Large intestine (tissue), 3 donors: ENCODE measurements around the gene OVCH1. TPM values are rescaled to one million over a fixed set of nuclear protein-coding genes. Genes with fewer than 3 reads are reported as not detected.
"Not testable (repeated sequence)": the region's sequence is repeated elsewhere in the genome, so short reads cannot be mapped to it uniquely, and the experiment has no call there.

Source experiments
- DNase-seq, 2 donors: peaks; one replicate each; pipeline versions ENCODE4 v3.0.0 to v3.0.0-alpha.2; 2013
- H3K27ac ChIP-seq: one replicate; pipeline ENCODE4 v1.5.1; 2013; ENCODE audit warnings: low read length
- H3K27me3 ChIP-seq: 2 replicates; pipeline ENCODE4 v1.6.1; 2013; ENCODE audit warnings: low read length; ENCODE audit not compliant: control insufficient read depth, insufficient read depth
- H3K36me3 ChIP-seq: 2 replicates; pipeline ENCODE4 v1.6.1; 2013; ENCODE audit warnings: low read length; ENCODE audit not compliant: control insufficient read depth, insufficient read depth
- H3K4me1 ChIP-seq: one replicate; pipeline ENCODE4 v1.6.1; 2013; ENCODE audit warnings: low read length; ENCODE audit not compliant: control insufficient read depth, insufficient read depth
- H3K4me3 ChIP-seq: one replicate; pipeline ENCODE4 v1.5.1; 2013; ENCODE audit warnings: low read length
- H3K9me3 ChIP-seq: one replicate; pipeline ENCODE4 v1.6.1; 2013; ENCODE audit warnings: mild to moderate bottlenecking, low read depth, low read length, moderate library complexity; ENCODE audit not compliant: control insufficient read depth
- WGBS: methylation state at CpG from one replicate; pipeline ENCODE4 v1.1.5; 2013; ENCODE audit warnings: low lambda C conversion rate; ENCODE audit not compliant: insufficient coverage; 5-methylcytosine and 5-hydroxymethylcytosine counted together
- polyA plus RNA-seq: library from polyadenylated mRNA; unstranded; fragments of 120-200 nt; gene quantifications from one replicate; pipeline ENCODE4 v1.2.1, GENCODE V29; 2013

Gene OVCH1
- polyA plus RNA-seq, 1 donor, result 0.28 TPM

- Histone ChIP-seq H3K4me1 (no peaks in the 10 kb centered on the region), H3K36me3 (no peaks in the 10 kb centered on the region), H3K27me3 (no peaks in the 10 kb centered on the region), H3K9me3 (no peaks in the 10 kb centered on the region), H3K27ac (no peak overlapping the region), H3K4me3 (no peak overlapping the region)
- DNase-seq, result no peak
- WGBS, result 67% methylated on average over 2 of the region's 4 CpGs
Observed at GRCh38 chr12:29415111-29415510, 82.4 kb downstream of the OVCH1 start.

- H3K9me3 ChIP-seq, result no peaks in the 10 kb centered on the region
Observed at GRCh38 chr12:29414368-29414767, 83.1 kb downstream of the OVCH1 start.

GRCh38 chr12:29405561-29405960, 91.9 kb downstream of the OVCH1 start:
- no peak for DNase-seq
- no peaks in the 10 kb centered on the region for H3K9me3 ChIP-seq
- H3K4me3 ChIP-seq, result no peak overlapping the region
- H3K27me3 ChIP-seq, result no peaks in the 10 kb centered on the region
- no peaks in the 10 kb centered on the region for H3K36me3 ChIP-seq
- no peaks in the 10 kb centered on the region for H3K4me1 ChIP-seq
- H3K27ac ChIP-seq, result no peak overlapping the region
- WGBS, result 50% methylated on average over 3 of the region's 4 CpGs

More at GRCh38 chr12:29414368-29414767, 83.1 kb downstream of the OVCH1 start:
- Histone ChIP-seq H3K27ac (no peak overlapping the region), H3K27me3 (no peaks in the 10 kb centered on the region), H3K36me3 (no peaks in the 10 kb centered on the region), H3K4me3 (no peak overlapping the region), H3K4me1 (no peaks in the 10 kb centered on the region)
- DNase-seq, result no peak

- no peak for DNase-seq
- Histone ChIP-seq H3K4me3 (no peak overlapping the region), H3K4me1 (no peaks in the 10 kb centered on the region), H3K36me3 (no peaks in the 10 kb centered on the region), H3K27ac (no peak overlapping the region), H3K9me3 (no peaks in the 10 kb centered on the region), H3K27me3 (no peaks in the 10 kb centered on the region)
- no CpG with 5 or more reads among the region's 4 CpGs for WGBS
Observed at GRCh38 chr12:29403991-29404390, 93.5 kb downstream of the OVCH1 start.

- H3K4me3 ChIP-seq, result no peak overlapping the region
- H3K36me3 ChIP-seq, result no peaks in the 10 kb centered on the region
- no peaks in the 10 kb centered on the region for H3K9me3 ChIP-seq
- DNase-seq, result no peak
- no peaks in the 10 kb centered on the region for H3K4me1 ChIP-seq
- no peak overlapping the region for H3K27ac ChIP-seq
- H3K27me3 ChIP-seq, result no peaks in the 10 kb centered on the region
Observed at GRCh38 chr12:29402437-29402836, 95.0 kb downstream of the OVCH1 start.

- H3K36me3 ChIP-seq, result no peaks in the 10 kb centered on the region
- no peak overlapping the region for H3K27ac ChIP-seq
- no peaks in the 10 kb centered on the region for H3K9me3 ChIP-seq
- no peaks in the 10 kb centered on the region for H3K4me1 ChIP-seq
- DNase-seq, result no peak
- no peak overlapping the region for H3K4me3 ChIP-seq
- H3K27me3 ChIP-seq, result no peaks in the 10 kb centered on the region
- 86% methylated on average over 1 of the region's 1 CpG for WGBS
Observed at GRCh38 chr12:29398495-29398894, 99.0 kb downstream of the OVCH1 start.

- Histone ChIP-seq H3K9me3 (no peaks in the 10 kb centered on the region), H3K27me3 (no peaks in the 10 kb centered on the region)
- 93% methylated on average over 2 of the region's 3 CpGs for WGBS
Observed at GRCh38 chr12:29396774-29397173, 100.7 kb downstream of the OVCH1 start.

GRCh38 chr12:29395356-29395755, 102.1 kb downstream of the OVCH1 start:
- H3K4me3 ChIP-seq, result no peak overlapping the region
- no peak for DNase-seq
- no peaks in the 10 kb centered on the region for H3K4me1 ChIP-seq
- no CpG with 5 or more reads among the region's 1 CpG for WGBS
- no peaks in the 10 kb centered on the region for H3K9me3 ChIP-seq
- no peak overlapping the region for H3K27ac ChIP-seq
- H3K36me3 ChIP-seq, result no peaks in the 10 kb centered on the region
- no peaks in the 10 kb centered on the region for H3K27me3 ChIP-seq

More at GRCh38 chr12:29396774-29397173, 100.7 kb downstream of the OVCH1 start:
- H3K36me3 ChIP-seq, result no peaks in the 10 kb centered on the region
- H3K4me3 ChIP-seq, result no peak overlapping the region
- H3K4me1 ChIP-seq, result no peaks in the 10 kb centered on the region
- H3K27ac ChIP-seq, result no peak overlapping the region
- DNase-seq, result no peak

GRCh38 chr12:29390419-29390818, 107.1 kb downstream of the OVCH1 start:
- not testable (repeated sequence) for H3K27ac ChIP-seq, H3K9me3 ChIP-seq, H3K4me1 ChIP-seq, H3K36me3 ChIP-seq, DNase-seq, H3K4me3 ChIP-seq, H3K27me3 ChIP-seq
- WGBS, result no CpG with 5 or more reads among the region's 3 CpGs

- Histone ChIP-seq H3K27me3 (no peaks in the 10 kb centered on the region), H3K27ac (no peak overlapping the region), H3K9me3 (peaks cover 5% of the 10 kb centered on the region), H3K4me3 (no peak overlapping the region), H3K36me3 (no peaks in the 10 kb centered on the region), H3K4me1 (no peaks in the 10 kb centered on the region)
- no peak for DNase-seq
- 100% methylated on average over 3 of the region's 65 CpGs for WGBS
Observed at GRCh38 chr12:29389295-29389919, 108.1 kb downstream of the OVCH1 start.

GRCh38 chr12:29386084-29386680, 111.3 kb downstream of the OVCH1 start:
- H3K4me1 ChIP-seq, H3K27ac ChIP-seq, H3K36me3 ChIP-seq, H3K4me3 ChIP-seq, H3K27me3 ChIP-seq, H3K9me3 ChIP-seq, DNase-seq: not testable (repeated sequence)
- WGBS, result no CpG with 5 or more reads among the region's 36 CpGs
